Progenitor cell of endocrine pancreas (in vitro differentiated cells): ENCODE measurements around the gene EN1. TPM values are rescaled to one million over a fixed set of nuclear protein-coding genes. Genes with fewer than 3 reads are reported as not detected.

Experiments used
- DNase-seq: peaks from one replicate; pipeline ENCODE4 v3.0.0; 2021; ENCODE audit warnings: low spot score; ENCODE audit not compliant: unreplicated experiment
- H3K27ac Mint-ChIP-seq: 2 replicates; pipeline ENCODE4 v1.8.0; 2021; ENCODE audit warnings: mild to moderate bottlenecking, moderate library complexity, mixed read lengths
- H3K27me3 Mint-ChIP-seq: 2 replicates; pipeline ENCODE4 v1.8.0; 2021; ENCODE audit warnings: mixed read lengths
- H3K36me3 Mint-ChIP-seq: 2 replicates; pipeline ENCODE4 v1.8.0; 2022; ENCODE audit warnings: mixed read lengths; ENCODE audit not compliant: insufficient read depth
- H3K4me1 Mint-ChIP-seq: 2 replicates; pipeline ENCODE4 v1.8.0; 2021; ENCODE audit warnings: low read depth, mixed read lengths
- H3K4me3 Mint-ChIP-seq: 2 replicates; pipeline ENCODE4 v1.8.0; 2021; ENCODE audit warnings: low read depth, mild to moderate bottlenecking, moderate library complexity, mixed read lengths
- H3K9me3 Mint-ChIP-seq: 2 replicates; pipeline ENCODE4 v1.8.0; 2021; ENCODE audit warnings: low read depth, mixed read lengths
- total RNA-seq: library from RNA; stranded (reverse); gene quantifications from 2 replicates; pipeline ENCODE4 v1.2.1, GENCODE V29; 2021
- TF ChIP-seq, protein P1 (sequence below): fragments of 200-600 bp; sonication (generic); IDR thresholded peaks from one replicate; pipeline ENCODE4 v1.5.0; 2021; ENCODE audit warnings: antibody characterized with exemption, mild to moderate bottlenecking; ENCODE audit not compliant: unreplicated experiment

Gene EN1
- total RNA-seq, 1 donor from 2014 or later: 0.12 TPM

DNA sequence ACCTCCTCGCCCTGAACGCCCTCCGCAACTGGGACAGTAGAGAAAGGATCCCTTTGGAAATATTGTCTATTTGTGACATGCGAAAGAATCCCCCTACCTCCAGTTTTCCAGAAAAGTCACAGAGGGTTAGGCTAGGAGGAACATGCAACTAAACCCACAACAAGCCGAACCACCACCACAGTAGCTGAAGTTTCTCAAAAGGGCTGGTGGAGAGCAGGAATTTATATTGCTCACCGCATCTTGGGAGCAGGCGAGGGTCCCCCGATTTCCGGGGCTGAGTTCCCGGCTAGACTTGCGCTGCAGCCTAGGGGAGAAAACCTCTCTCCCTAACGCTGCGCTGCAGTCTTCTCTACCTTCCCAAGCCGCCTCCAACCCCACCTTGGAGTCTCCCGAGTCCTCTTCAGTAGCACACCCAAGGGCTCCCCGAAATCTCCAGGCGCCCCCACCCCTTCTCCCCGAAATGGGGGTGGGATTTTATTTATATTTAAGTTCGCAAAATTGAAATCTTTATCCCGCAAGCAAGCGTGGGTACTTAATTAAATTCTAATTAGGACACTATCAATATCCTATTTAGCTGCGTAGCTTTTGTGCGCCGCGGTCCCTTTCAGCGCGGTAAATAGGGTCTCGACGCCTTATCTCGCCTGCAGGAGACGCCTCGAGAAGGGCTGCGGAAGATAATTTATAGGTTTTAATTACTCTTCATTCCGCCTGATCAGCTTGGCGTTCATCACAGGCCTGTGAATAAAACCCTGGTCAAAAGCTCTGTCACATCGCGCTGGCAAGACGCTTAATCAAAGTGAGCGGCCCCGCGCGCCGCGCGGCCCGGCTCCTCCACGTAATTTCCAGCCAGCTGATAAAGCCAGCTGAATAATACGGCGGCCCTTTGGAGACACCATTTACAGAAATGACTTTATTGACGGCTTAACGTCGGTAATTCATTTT is 2.0 kb upstream of the EN1 start:
- H3K4me3 Mint-ChIP-seq: no peak overlapping the region
- H3K4me1 Mint-ChIP-seq: peaks cover 17% of the 10 kb centered on the region
- peaks cover 90% of the 10 kb centered on the region for H3K27me3 Mint-ChIP-seq
- peak overlapping the region; percentile 48 for H3K27ac Mint-ChIP-seq
- H3K9me3 Mint-ChIP-seq: no peaks in the 10 kb centered on the region
- H3K36me3 Mint-ChIP-seq: no peaks in the 10 kb centered on the region
- no peak for DNase-seq
- TF ChIP-seq, protein P1, sequence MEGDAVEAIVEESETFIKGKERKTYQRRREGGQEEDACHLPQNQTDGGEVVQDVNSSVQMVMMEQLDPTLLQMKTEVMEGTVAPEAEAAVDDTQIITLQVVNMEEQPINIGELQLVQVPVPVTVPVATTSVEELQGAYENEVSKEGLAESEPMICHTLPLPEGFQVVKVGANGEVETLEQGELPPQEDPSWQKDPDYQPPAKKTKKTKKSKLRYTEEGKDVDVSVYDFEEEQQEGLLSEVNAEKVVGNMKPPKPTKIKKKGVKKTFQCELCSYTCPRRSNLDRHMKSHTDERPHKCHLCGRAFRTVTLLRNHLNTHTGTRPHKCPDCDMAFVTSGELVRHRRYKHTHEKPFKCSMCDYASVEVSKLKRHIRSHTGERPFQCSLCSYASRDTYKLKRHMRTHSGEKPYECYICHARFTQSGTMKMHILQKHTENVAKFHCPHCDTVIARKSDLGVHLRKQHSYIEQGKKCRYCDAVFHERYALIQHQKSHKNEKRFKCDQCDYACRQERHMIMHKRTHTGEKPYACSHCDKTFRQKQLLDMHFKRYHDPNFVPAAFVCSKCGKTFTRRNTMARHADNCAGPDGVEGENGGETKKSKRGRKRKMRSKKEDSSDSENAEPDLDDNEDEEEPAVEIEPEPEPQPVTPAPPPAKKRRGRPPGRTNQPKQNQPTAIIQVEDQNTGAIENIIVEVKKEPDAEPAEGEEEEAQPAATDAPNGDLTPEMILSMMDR: no peak

DNA sequence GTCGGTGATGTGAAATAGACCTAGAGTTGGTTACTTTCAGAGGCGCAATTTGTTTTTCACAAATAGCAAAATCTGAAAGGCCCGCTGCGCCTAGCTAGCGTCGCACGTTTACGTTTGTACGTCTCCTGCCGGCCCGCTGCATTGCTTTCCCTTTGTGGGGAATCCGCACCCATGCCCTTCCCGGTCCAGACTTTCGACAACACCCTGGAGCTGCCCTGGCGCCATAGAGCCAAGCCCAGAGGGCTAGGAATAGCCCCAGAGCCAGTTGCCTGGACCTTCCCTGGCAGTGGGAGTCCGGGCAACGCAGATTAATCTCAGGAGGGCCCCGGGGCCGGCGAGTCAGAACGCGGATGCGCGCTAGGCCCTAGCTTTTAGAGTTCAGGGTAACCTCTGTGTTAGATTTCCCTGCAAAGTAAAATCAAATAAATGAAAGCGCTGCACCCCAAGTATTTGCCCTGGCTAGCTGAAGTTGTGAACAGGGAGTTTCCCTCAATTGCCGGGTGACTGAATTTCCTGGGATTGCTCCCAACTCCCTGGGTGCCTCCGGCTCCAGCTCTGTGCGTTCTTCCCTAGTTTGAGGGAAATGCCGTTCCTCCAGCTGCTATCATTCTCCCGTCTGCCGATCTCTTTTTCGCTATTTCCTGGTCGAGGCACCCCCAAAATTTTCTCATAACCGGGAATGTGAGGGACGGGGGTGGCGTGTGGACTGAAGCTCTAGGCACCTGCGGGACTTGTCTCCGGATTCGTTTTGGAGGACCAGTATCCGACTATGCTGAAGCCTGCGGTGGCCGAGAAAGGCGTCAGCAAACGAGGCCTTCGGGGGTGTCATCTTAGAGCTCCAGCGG is 1.2 kb upstream of the EN1 start:
- Mint-ChIP-seq H3K4me1 (peaks cover 15% of the 10 kb centered on the region), H3K9me3 (no peaks in the 10 kb centered on the region), H3K4me3 (peak overlapping the region; percentile 26), H3K27ac (peak overlapping the region; percentile 91), H3K27me3 (peaks cover 90% of the 10 kb centered on the region), H3K36me3 (no peaks in the 10 kb centered on the region)
- no peak for DNase-seq
- TF ChIP-seq, protein P1: no peak

- H3K4me1 Mint-ChIP-seq: peaks cover 17% of the 10 kb centered on the region
- TF ChIP-seq, protein P1: no peak
- H3K36me3 Mint-ChIP-seq: no peaks in the 10 kb centered on the region
- no peak for DNase-seq
- H3K27ac Mint-ChIP-seq: no peak overlapping the region
- H3K27me3 Mint-ChIP-seq: peaks cover 90% of the 10 kb centered on the region
- no peak overlapping the region for H3K4me3 Mint-ChIP-seq
- H3K9me3 Mint-ChIP-seq: no peaks in the 10 kb centered on the region
Observed at GRCh38 chr2:118847762-118848172, 319 bp upstream of the EN1 start.

DNA sequence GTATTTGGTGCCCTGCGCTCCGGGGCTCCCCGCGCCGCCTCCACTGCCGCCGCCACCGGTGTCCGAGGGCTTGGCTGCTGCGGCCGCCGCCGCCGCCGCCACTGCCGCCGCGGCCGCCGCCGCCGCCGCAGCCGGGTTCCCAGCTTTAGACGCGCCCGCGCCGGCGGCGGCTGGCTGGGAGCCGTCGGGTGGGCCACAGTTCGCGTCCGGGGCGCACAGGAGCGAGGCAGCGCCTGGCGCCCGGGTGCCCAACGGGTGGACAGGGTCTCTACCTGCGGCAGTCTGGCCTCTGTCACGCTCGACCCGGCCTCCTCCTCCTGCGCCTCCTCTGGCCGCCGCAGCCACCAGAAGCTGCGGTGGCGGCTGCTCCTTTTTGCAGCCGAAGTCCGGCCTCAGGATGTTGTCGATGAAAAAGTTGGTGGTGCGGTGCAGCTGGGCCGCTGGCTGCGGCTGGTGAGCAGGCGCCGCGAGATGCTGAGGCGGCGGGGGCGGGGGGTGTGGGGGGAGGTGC is 951 bp downstream of the EN1 start:
- Mint-ChIP-seq H3K4me1 (peaks cover 17% of the 10 kb centered on the region), H3K4me3 (no peak overlapping the region), H3K27me3 (peaks cover 89% of the 10 kb centered on the region), H3K27ac (no peak overlapping the region), H3K36me3 (no peaks in the 10 kb centered on the region), H3K9me3 (no peaks in the 10 kb centered on the region)
- TF ChIP-seq, protein P1: no peak
- DNase-seq: no peak
